ENCODE measurements around the gene PCBP3.

GRCh38 chr21:45950740-45951515 is 307.4 kb downstream of the PCBP3 start:
- TF ChIP-seq, protein P1, sequence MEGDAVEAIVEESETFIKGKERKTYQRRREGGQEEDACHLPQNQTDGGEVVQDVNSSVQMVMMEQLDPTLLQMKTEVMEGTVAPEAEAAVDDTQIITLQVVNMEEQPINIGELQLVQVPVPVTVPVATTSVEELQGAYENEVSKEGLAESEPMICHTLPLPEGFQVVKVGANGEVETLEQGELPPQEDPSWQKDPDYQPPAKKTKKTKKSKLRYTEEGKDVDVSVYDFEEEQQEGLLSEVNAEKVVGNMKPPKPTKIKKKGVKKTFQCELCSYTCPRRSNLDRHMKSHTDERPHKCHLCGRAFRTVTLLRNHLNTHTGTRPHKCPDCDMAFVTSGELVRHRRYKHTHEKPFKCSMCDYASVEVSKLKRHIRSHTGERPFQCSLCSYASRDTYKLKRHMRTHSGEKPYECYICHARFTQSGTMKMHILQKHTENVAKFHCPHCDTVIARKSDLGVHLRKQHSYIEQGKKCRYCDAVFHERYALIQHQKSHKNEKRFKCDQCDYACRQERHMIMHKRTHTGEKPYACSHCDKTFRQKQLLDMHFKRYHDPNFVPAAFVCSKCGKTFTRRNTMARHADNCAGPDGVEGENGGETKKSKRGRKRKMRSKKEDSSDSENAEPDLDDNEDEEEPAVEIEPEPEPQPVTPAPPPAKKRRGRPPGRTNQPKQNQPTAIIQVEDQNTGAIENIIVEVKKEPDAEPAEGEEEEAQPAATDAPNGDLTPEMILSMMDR (IDR thresholded peaks at IDR 0.05) = no peak
- no peak for TF ChIP-seq POLR2A (IDR thresholded peaks at IDR 0.05)

Data from lower leg skin (tissue), 3 donors.